Fibroblast of lung (primary cell): ENCODE data around the gene MAPKAPK2.

ENCODE experiments used
- EZH2 ChIP-seq: IDR thresholded peaks from 2 replicates; pipeline ENCODE4 v1.5.1; 2012; ENCODE audit warnings: low read length, control low read depth, mild to moderate bottlenecking; ENCODE audit errors: missing control alignments
- TF ChIP-seq, protein P1 (sequence below), 2 donors: IDR thresholded peaks in 1 of 2; conservative IDR thresholded peaks in 1 of 2; 1 replicate in 1 of 2; 2 replicates in 1 of 2; pipeline ENCODE4 v1.5.1; 2011 to 2012; ENCODE audit warnings: low read length in 2 of 2, control low read depth in 1 of 2, inconsistent platforms in 1 of 2, low read depth in 1 of 2, mild to moderate bottlenecking in 1 of 2

DNA sequence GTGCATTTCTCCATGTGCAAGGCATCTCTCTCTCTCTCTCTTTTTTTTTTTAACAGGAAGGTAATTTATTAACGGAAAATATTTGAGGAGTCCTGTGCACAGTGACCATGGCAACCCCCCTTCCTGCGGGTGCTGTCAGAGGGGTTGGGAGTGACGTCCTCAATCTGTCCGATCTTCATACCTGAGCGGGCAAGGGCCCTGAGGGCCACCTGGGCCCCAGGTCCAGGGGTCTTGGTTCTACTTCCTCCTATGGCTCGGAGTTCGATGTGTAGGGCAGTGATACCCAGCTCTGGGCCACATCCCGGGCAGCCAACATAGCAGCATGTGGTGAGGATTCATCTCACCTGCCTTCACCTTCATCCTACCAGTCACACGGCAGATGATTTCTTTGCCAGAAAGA is 11.0 kb downstream of the MAPKAPK2 start:
- TF ChIP-seq, protein P1, sequence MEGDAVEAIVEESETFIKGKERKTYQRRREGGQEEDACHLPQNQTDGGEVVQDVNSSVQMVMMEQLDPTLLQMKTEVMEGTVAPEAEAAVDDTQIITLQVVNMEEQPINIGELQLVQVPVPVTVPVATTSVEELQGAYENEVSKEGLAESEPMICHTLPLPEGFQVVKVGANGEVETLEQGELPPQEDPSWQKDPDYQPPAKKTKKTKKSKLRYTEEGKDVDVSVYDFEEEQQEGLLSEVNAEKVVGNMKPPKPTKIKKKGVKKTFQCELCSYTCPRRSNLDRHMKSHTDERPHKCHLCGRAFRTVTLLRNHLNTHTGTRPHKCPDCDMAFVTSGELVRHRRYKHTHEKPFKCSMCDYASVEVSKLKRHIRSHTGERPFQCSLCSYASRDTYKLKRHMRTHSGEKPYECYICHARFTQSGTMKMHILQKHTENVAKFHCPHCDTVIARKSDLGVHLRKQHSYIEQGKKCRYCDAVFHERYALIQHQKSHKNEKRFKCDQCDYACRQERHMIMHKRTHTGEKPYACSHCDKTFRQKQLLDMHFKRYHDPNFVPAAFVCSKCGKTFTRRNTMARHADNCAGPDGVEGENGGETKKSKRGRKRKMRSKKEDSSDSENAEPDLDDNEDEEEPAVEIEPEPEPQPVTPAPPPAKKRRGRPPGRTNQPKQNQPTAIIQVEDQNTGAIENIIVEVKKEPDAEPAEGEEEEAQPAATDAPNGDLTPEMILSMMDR (conservative IDR thresholded peaks at IDR 0.05 in 1 of 2, IDR thresholded peaks at IDR 0.05 in 1 of 2; ENCODE audit: low read depth in 1 of 2, low read length in 2 of 2), result no peak
- TF ChIP-seq EZH2, result no peak
